ENCODE results near the gene SMYD5.

GRCh38 chr2:73228631-73229030 lies 14.6 kb downstream of the SMYD5 start:
- no peak for TF ChIP-seq POLR2AphosphoS5 (IDR thresholded peaks at IDR 0.05; ENCODE audit: low read depth, low read length)
- TF ChIP-seq POLR2A (IDR thresholded peaks at IDR 0.05; ENCODE audit: low read depth, low read length) = no peak
- TF ChIP-seq PAX5 (IDR thresholded peaks at IDR 0.05; ENCODE audit: insufficient read depth, low read length, severe bottlenecking) = no peak
